Activated naive CD8-positive, alpha-beta T cell treated with anti-CD3 and anti-CD28 coated beads for 36 hours (primary cell): ENCODE measurements around the gene CFAP92. TPM values are rescaled to one million over a fixed set of nuclear protein-coding genes. Genes with fewer than 3 reads are reported as not detected.
A peak's percentile ranks its signal among the peaks of the same experiment; 100 is the strongest.

ENCODE experiments used
- DNase-seq: peaks from one replicate; pipeline ENCODE4 v3.0.0; 2021
- H3K27ac Mint-ChIP-seq: one replicate; pipeline ENCODE4 v1.8.0; 2022; ENCODE audit warnings: mild to moderate bottlenecking, moderate library complexity, mixed read lengths
- H3K27me3 Mint-ChIP-seq: one replicate; pipeline ENCODE4 v1.8.0; 2022; ENCODE audit warnings: mild to moderate bottlenecking, mixed read lengths
- H3K36me3 Mint-ChIP-seq: one replicate; pipeline ENCODE4 v1.8.0; 2021; ENCODE audit warnings: mild to moderate bottlenecking, mixed read lengths
- H3K4me1 Mint-ChIP-seq: one replicate; pipeline ENCODE4 v1.8.0; 2021; ENCODE audit warnings: mixed read lengths
- H3K4me3 Mint-ChIP-seq: one replicate; pipeline ENCODE4 v1.8.0; 2022; ENCODE audit warnings: mild to moderate bottlenecking, moderate library complexity, mixed read lengths
- H3K9me3 Mint-ChIP-seq: one replicate; pipeline ENCODE4 v1.8.0; 2022; ENCODE audit warnings: mixed read lengths
- total RNA-seq, 2 experiments: library from RNA; stranded (reverse); gene quantifications; one replicate each; pipeline ENCODE4 v1.2.3, GENCODE V29; 2021

CFAP92 gene
- total RNA-seq, 2 experiments from 2014 or later: 0.40 to 0.56 TPM

GRCh38 chr3:129018271-129018670, 24.4 kb upstream of the CFAP92 start:
- Mint-ChIP-seq H3K9me3 (no peaks in the 10 kb centered on the region), H3K27me3 (no peaks in the 10 kb centered on the region), H3K27ac (no peak overlapping the region), H3K4me1 (peaks cover 41% of the 10 kb centered on the region), H3K4me3 (no peak overlapping the region), H3K36me3 (peaks cover 2% of the 10 kb centered on the region)
- DNase-seq: no peak

DNA sequence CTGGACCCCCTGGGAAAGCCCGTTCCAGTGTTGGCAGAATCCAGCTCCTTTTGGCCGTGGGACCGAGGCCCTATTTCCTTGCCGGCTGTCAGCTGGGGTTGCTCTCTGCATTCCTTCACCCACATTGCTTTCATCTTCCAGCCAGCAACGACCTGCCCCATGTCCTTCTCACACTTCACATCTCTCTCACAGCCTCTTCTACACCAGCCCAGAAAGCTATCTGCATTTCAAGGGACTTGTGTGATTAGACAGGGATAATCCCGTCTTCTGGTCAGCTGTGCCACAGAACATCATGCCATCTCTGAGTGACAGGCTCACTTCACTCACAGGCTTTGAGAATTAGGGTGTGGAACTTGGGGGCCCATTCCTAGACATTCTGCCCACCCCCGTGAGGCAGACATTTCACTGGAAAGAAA, 23.6 kb upstream of the CFAP92 start:
- Mint-ChIP-seq H3K27ac (peak overlapping the region; percentile 51), H3K36me3 (peaks cover 2% of the 10 kb centered on the region), H3K9me3 (no peaks in the 10 kb centered on the region), H3K4me3 (no peak overlapping the region), H3K27me3 (no peaks in the 10 kb centered on the region), H3K4me1 (peaks cover 37% of the 10 kb centered on the region)
- DNase-seq: no peak

- H3K27ac Mint-ChIP-seq: peak overlapping the region; percentile 97
- H3K36me3 Mint-ChIP-seq: peaks cover 2% of the 10 kb centered on the region
- peaks cover 32% of the 10 kb centered on the region for H3K4me1 Mint-ChIP-seq
- no peaks in the 10 kb centered on the region for H3K9me3 Mint-ChIP-seq
- no peaks in the 10 kb centered on the region for H3K27me3 Mint-ChIP-seq
- H3K4me3 Mint-ChIP-seq: peak overlapping the region; percentile 75
- no peak for DNase-seq
Observed at GRCh38 chr3:129016720-129017483, 23.0 kb upstream of the CFAP92 start.

DNA sequence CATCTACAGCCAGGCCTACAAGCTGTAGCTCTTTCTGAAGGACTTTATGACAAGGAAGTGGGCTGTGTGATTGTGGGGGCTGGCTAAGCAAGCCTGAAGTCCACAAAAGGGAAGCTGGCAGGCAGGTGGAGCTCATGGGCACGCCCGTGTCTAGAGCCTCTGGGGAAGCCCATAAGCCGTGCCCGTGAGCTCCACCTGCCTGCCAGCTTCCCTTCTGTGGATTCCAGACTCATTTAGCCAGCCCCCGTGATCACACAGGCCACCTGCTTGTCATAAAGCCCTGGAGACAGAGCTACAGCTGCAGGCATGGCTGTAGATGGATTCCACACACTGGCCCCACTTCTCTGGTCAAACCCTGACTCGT, 22.5 kb upstream of the CFAP92 start:
- peaks cover 31% of the 10 kb centered on the region for H3K4me1 Mint-ChIP-seq
- peak overlapping the region; percentile 97 for H3K27ac Mint-ChIP-seq
- H3K27me3 Mint-ChIP-seq: no peaks in the 10 kb centered on the region

GRCh38 chr3:129015388-129016105, 21.7 kb upstream of the CFAP92 start:
- Mint-ChIP-seq H3K4me1 (peaks cover 31% of the 10 kb centered on the region), H3K27ac (peak overlapping the region; percentile 97), H3K9me3 (no peaks in the 10 kb centered on the region), H3K27me3 (no peaks in the 10 kb centered on the region), H3K36me3 (peaks cover 2% of the 10 kb centered on the region), H3K4me3 (peak overlapping the region; percentile 75)
- DNase-seq: peak; percentile 40

More for the DNA sequence above, 22.5 kb upstream of the CFAP92 start:
- H3K36me3 Mint-ChIP-seq: peaks cover 2% of the 10 kb centered on the region
- H3K9me3 Mint-ChIP-seq: no peaks in the 10 kb centered on the region
- peak; percentile 65 for DNase-seq
- peak overlapping the region; percentile 75 for H3K4me3 Mint-ChIP-seq

- Mint-ChIP-seq H3K9me3 (no peaks in the 10 kb centered on the region), H3K36me3 (peaks cover 2% of the 10 kb centered on the region), H3K4me3 (no peak overlapping the region), H3K4me1 (peaks cover 31% of the 10 kb centered on the region), H3K27me3 (no peaks in the 10 kb centered on the region), H3K27ac (peak overlapping the region; percentile 97)
- DNase-seq: no peak
Observed at GRCh38 chr3:129014793-129015345, 21.0 kb upstream of the CFAP92 start.

- no peaks in the 10 kb centered on the region for H3K27me3 Mint-ChIP-seq
- peaks cover 2% of the 10 kb centered on the region for H3K36me3 Mint-ChIP-seq
- no peak overlapping the region for H3K4me3 Mint-ChIP-seq
- H3K27ac Mint-ChIP-seq: peak overlapping the region; percentile 97
- peaks cover 31% of the 10 kb centered on the region for H3K4me1 Mint-ChIP-seq
- H3K9me3 Mint-ChIP-seq: no peaks in the 10 kb centered on the region
- DNase-seq: no peak
Observed at GRCh38 chr3:129014148-129014547, 20.3 kb upstream of the CFAP92 start.

DNA sequence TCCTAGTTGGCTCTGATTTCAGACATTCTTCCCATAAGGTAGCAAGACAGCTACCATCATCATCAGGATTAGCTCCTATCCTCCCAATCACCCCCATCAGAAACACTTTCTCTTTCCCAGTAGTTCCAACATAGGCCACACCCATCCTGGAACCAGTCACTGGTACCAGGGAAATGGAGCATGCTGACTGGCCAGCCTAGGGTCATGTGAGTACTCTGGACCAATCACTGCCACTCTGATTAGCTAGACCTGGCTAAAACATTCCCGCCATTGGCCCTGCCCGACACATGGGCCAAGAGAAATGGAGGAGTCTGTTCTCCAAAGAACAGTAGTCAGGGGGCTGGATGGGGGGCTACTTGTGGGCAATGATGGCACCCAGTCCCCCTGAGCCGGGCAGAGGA, 19.6 kb upstream of the CFAP92 start:
- peaks cover 34% of the 10 kb centered on the region for H3K4me1 Mint-ChIP-seq
- no peak overlapping the region for H3K27ac Mint-ChIP-seq
- H3K9me3 Mint-ChIP-seq: no peaks in the 10 kb centered on the region
- no peaks in the 10 kb centered on the region for H3K27me3 Mint-ChIP-seq
- no peak for DNase-seq
- H3K4me3 Mint-ChIP-seq: no peak overlapping the region
- H3K36me3 Mint-ChIP-seq: peaks cover 2% of the 10 kb centered on the region

DNA sequence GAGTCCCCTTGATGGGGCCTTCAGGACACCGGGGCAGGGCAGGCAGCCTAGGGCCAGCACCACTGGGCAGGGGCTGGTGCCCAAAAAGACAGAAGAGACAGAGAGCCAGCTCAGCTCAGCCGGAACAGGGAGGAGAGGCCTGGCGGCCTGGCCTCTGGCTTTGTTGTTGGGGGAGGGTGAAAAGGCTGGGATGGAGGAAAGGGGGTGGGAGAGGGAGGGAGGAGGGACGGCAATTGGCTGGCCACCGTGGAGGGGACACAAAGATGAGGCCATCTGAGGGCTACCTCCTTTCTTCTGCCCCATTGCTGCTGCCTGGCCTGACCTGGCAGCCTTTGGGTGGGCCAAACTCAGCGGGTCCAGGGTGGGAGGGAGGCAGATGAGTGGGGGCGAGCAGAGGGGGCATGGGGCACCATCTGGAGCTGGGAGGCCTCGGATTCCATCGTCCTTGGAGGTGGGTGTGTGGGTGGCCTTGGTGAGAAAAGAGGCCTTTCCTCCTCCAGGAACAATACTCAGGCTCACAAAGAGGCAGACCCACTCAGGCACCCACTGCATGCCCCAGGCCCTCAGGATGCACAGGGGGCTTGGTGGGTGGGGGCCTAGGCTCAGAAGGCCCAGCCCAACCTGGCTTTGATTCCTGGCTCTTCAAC, 16.6 kb upstream of the CFAP92 start:
- no peak overlapping the region for H3K4me3 Mint-ChIP-seq
- peaks cover 20% of the 10 kb centered on the region for H3K4me1 Mint-ChIP-seq
- no peaks in the 10 kb centered on the region for H3K36me3 Mint-ChIP-seq
- no peak overlapping the region for H3K27ac Mint-ChIP-seq
- DNase-seq: no peak
- no peaks in the 10 kb centered on the region for H3K27me3 Mint-ChIP-seq
- no peaks in the 10 kb centered on the region for H3K9me3 Mint-ChIP-seq

GRCh38 chr3:129009266-129009665, 15.4 kb upstream of the CFAP92 start:
- no peaks in the 10 kb centered on the region for H3K36me3 Mint-ChIP-seq
- peaks cover 16% of the 10 kb centered on the region for H3K4me1 Mint-ChIP-seq
- no peak for DNase-seq
- H3K4me3 Mint-ChIP-seq: no peak overlapping the region
- H3K9me3 Mint-ChIP-seq: no peaks in the 10 kb centered on the region
- peaks cover under 1% of the 10 kb centered on the region for H3K27me3 Mint-ChIP-seq
- no peak overlapping the region for H3K27ac Mint-ChIP-seq

DNA sequence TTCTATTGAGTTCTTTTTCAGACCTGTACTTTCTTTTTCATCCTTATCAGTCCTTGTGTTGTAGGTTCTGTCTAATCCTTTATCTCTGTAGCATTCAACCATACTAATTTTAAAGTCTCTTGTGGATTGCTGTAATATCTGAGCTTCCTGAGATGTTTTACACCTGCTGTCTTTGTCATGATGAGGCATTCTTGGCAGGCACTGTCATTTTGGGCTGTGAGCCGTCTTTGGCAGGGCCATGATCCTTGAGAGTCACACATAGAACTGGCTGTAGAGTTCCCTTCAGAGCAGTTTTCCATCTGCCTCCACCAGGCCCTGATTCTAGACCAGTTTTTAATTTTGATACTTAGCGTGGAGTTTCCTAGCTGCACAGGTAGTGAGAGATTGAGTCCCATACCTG, 13.9 kb upstream of the CFAP92 start:
- no peak overlapping the region for H3K27ac Mint-ChIP-seq
- peaks cover 23% of the 10 kb centered on the region for H3K4me1 Mint-ChIP-seq
- H3K36me3 Mint-ChIP-seq: no peaks in the 10 kb centered on the region
- no peak for DNase-seq
- H3K27me3 Mint-ChIP-seq: peaks cover 12% of the 10 kb centered on the region
- H3K9me3 Mint-ChIP-seq: no peaks in the 10 kb centered on the region
- H3K4me3 Mint-ChIP-seq: no peak overlapping the region

DNA sequence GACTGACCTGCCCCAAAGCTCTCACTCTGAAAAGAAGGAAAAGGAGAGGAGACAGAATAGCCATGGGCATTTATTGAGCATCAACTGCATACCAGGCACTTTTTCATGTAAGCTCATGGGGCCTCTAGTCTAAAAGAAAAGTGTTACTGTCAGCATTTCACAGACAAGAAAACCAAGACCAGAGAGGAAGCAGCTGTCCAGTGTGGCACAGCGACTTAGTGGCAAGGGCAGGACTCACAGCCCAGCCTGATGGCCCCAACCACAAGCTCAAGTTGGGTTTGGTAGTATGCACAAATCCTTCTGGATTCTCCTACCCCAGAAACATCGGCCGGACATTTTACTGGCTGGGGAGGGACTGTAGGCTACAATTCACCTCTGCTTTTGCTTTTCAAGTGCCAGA, 13.0 kb upstream of the CFAP92 start:
- Mint-ChIP-seq H3K4me3 (no peak overlapping the region), H3K9me3 (no peaks in the 10 kb centered on the region), H3K4me1 (peaks cover 31% of the 10 kb centered on the region), H3K27ac (no peak overlapping the region), H3K27me3 (peaks cover 20% of the 10 kb centered on the region), H3K36me3 (no peaks in the 10 kb centered on the region)
- no peak for DNase-seq

DNA sequence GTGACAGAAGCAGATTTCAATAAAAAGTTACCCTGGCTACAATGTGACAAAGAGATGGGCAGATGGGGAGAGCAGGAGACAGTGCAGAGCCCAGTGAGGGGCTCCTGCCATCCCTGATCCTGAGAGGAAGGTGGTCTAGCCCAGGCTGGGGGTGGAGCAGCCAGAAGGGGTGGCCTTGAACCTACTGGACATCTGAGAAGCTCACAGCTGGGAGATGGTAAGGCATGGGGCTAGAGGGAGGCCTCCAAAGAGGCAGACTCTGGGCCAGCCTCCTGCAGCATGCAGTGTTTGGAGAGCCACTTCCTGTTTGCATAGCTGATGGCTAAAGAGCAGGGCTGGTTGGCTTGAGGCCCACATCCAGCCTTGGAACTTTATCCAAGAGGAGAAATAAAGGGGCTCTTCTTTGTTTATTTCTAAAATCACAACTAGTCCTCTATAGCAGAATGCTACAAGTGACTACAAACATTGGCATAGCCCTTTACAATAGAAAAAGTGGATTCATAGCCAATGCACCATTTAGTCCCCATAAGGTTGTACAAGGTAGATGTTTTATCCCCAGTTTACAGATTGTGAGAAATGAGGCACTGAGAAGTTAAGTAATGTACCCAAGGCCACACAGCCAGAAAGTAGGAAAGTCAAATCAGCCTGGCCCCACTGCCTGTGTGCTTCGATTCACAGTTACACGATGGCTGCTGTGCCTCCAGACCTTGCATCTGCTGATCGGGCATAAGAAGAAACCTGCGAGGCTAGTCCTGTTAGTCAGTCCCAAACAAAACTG, 11.8 kb upstream of the CFAP92 start:
- no peak overlapping the region for H3K27ac Mint-ChIP-seq
- H3K27me3 Mint-ChIP-seq: peaks cover 24% of the 10 kb centered on the region
- H3K9me3 Mint-ChIP-seq: no peaks in the 10 kb centered on the region
- no peak overlapping the region for H3K4me3 Mint-ChIP-seq
- no peak for DNase-seq
- peaks cover 31% of the 10 kb centered on the region for H3K4me1 Mint-ChIP-seq
- H3K36me3 Mint-ChIP-seq: no peaks in the 10 kb centered on the region

DNA sequence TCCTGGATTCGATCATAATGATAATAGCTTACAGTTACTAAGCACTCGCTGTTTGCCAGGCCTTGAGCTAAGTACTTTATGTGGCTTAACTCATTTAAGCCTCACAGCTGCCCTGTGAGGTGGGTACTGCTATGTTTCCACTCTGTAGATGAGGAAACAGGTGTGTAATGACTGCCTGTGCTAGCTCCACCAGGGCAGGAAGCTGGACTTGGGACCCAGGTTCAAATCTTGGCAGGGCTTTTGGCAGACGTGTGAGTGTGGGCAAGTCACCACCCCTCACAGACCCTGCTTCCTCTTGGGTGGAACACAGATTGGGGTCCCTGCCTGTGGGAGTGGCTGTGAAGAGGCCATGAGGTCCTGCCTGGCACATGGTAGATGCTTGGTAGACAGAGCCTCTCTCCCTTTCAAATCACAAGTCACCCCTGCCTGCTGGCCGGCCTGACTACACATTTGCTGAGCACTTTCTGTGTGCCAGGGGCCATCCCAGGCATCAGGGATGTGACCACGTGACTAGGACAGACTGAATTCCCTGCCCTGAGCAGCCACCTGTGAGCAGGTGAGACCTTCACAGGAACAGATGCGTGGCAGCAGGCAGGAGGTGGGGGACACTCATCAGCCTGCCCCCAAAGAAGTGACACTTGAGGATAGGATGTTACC, 10.9 kb upstream of the CFAP92 start:
- Mint-ChIP-seq H3K27me3 (peaks cover 31% of the 10 kb centered on the region), H3K36me3 (no peaks in the 10 kb centered on the region), H3K9me3 (no peaks in the 10 kb centered on the region), H3K4me3 (no peak overlapping the region), H3K4me1 (peaks cover 34% of the 10 kb centered on the region), H3K27ac (no peak overlapping the region)
- DNase-seq: no peak
